ENCODE measurements around the gene PLCB4.

Gene PLCB4

GRCh38 chr20:9109566-9109965, 40.7 kb downstream of the PLCB4 start:
- no peak for DNase-seq

- no peak for DNase-seq
Measured at GRCh38 chr20:9110365-9110764, 41.5 kb downstream of the PLCB4 start.

GRCh38 chr20:9110916-9111432, 42.1 kb downstream of the PLCB4 start:
- DNase-seq, result no peak

GRCh38 chr20:9112541-9113515, 43.9 kb downstream of the PLCB4 start:
- DNase-seq, result no peak

- no peak for DNase-seq
Measured at GRCh38 chr20:9114709-9115108, 45.8 kb downstream of the PLCB4 start.

GRCh38 chr20:9117548-9117947, 48.7 kb downstream of the PLCB4 start:
- no peak for DNase-seq

GRCh38 chr20:9119776-9120175, 50.9 kb downstream of the PLCB4 start:
- peak; percentile 77 for DNase-seq

- no peak for DNase-seq
Measured at GRCh38 chr20:9121211-9121610, 52.3 kb downstream of the PLCB4 start.

GRCh38 chr20:9122571-9122970, 53.7 kb downstream of the PLCB4 start:
- peak; percentile 48 for DNase-seq

- peak; percentile 15 for DNase-seq
Measured at GRCh38 chr20:9126527-9126926, 57.6 kb downstream of the PLCB4 start.

- no peak for DNase-seq
Measured at GRCh38 chr20:9128568-9128967, 59.7 kb downstream of the PLCB4 start.

- DNase-seq, result no peak
Measured at GRCh38 chr20:9129756-9130155, 60.9 kb downstream of the PLCB4 start.

- no peak for DNase-seq
Measured at GRCh38 chr20:9130521-9130920, 61.6 kb downstream of the PLCB4 start.

- no peak for DNase-seq
Measured at GRCh38 chr20:9131841-9132240, 63.0 kb downstream of the PLCB4 start.

- DNase-seq, result no peak
Measured at GRCh38 chr20:9134346-9134745, 65.5 kb downstream of the PLCB4 start.

GRCh38 chr20:9136114-9136513, 67.2 kb downstream of the PLCB4 start:
- DNase-seq, result no peak

- DNase-seq, result no peak
Measured at GRCh38 chr20:9137001-9137400, 68.1 kb downstream of the PLCB4 start.

- DNase-seq, result no peak
Measured at GRCh38 chr20:9139106-9139833, 70.4 kb downstream of the PLCB4 start.

GRCh38 chr20:9140162-9140760, 71.4 kb downstream of the PLCB4 start:
- no peak for DNase-seq

- DNase-seq, result no peak
Measured at GRCh38 chr20:9141070-9141469, 72.2 kb downstream of the PLCB4 start.

- no peak for DNase-seq
Measured at GRCh38 chr20:9141921-9142320, 73.0 kb downstream of the PLCB4 start.

- no peak for DNase-seq
Measured at GRCh38 chr20:9142809-9143208, 73.9 kb downstream of the PLCB4 start.

- no peak for DNase-seq
Measured at GRCh38 chr20:9143926-9144325, 75.0 kb downstream of the PLCB4 start.

Data from NCI-H1105 treated with DMSO at 0.1 percent for 48 hours (cell line).